GM21723 (cell line): ENCODE measurements around the gene NTRK3.

Experiments
- ATAC-seq: cut with Tn5 transposase; IDR thresholded peaks from one replicate; pipeline ENCODE4 v1.9.1; 2021; ENCODE audit warnings: mild to moderate bottlenecking, moderate library complexity; ENCODE audit not compliant: unreplicated experiment

Gene NTRK3

GRCh38 chr15:87906444-87906843, 350.1 kb downstream of the NTRK3 start:
- no peak for ATAC-seq

DNA sequence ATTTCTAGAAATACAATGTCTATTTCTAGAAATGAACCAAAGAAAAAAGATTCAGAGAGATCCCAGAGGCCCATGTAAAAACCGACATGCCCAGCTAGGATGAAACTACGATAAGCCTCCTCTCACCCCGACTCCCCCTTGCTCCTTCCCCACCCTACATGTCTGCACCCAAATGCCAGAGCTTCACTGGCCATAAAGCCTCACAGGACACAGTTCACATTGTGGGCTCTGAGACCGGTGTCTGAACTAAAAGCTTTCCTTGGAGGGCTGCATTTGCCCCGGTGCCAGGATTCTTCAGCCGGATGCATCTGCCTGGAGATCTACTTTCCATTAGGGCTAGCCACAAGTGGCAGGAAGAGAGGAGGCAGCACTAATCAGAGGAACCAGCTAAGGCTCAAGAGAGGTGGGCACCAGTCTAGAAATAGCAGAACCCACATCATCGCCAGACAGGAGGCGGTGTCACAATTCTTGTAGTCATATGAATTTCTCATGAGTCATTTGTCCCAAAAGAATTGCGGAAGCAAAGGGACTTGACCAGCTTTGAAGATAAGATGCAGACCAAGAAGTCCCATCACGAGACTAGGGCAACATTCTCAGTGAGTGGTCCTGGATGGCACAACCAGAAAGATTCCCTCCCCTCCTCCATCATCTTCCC, 353.6 kb downstream of the NTRK3 start:
- ATAC-seq = no peak

- no peak for ATAC-seq
Observed at GRCh38 chr15:87901926-87902690, 354.4 kb downstream of the NTRK3 start.

GRCh38 chr15:87901008-87901407, 355.5 kb downstream of the NTRK3 start:
- no peak for ATAC-seq

- no peak for ATAC-seq
Observed at GRCh38 chr15:87896936-87897335, 359.6 kb downstream of the NTRK3 start.

DNA sequence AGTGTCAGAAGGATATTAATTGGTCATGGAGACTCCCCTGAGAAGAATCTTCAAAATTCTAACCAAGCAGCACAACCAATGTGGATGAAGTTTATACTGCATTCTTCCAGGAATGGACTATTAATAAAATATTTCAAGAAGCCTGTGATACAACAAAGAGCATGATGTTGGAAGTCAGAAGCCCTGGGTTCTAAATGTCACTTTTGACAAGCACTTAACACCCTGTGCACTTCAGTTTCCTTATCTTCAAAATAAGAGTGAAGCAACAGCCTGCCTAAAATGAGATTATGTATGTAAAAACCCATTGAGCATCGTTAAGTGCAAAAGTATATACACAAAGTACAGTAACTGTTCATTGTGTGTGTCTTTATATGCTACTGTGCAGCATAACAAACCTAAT, 369.4 kb downstream of the NTRK3 start:
- ATAC-seq = no peak

GRCh38 chr15:87881026-87881425, 375.5 kb downstream of the NTRK3 start:
- ATAC-seq = no peak

GRCh38 chr15:87877822-87878542, 378.6 kb downstream of the NTRK3 start:
- ATAC-seq = no peak

GRCh38 chr15:87877114-87877810, 379.3 kb downstream of the NTRK3 start:
- no peak for ATAC-seq

GRCh38 chr15:87874896-87875711, 381.4 kb downstream of the NTRK3 start:
- ATAC-seq = no peak

DNA sequence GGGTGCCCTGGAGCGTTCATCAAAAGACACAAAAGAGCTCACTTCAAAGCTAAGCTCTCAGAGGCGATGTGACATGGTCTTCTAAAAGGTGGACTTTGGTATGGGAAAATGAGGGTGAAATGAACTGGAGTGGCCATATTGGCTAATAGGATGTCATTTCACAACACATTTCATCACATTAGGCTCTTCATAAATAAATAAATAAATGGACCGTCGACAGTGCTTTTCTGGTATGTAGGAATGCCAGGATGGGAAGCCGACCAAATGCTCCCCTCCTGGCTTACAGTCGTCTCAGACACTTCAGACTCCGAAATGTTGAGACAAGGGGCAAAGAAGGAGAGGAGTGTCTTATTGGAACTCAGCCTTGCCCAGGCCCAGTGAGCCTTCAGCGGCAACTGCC, 383.0 kb downstream of the NTRK3 start:
- no peak for ATAC-seq

- no peak for ATAC-seq
Observed at GRCh38 chr15:87871731-87872320, 384.7 kb downstream of the NTRK3 start.

DNA sequence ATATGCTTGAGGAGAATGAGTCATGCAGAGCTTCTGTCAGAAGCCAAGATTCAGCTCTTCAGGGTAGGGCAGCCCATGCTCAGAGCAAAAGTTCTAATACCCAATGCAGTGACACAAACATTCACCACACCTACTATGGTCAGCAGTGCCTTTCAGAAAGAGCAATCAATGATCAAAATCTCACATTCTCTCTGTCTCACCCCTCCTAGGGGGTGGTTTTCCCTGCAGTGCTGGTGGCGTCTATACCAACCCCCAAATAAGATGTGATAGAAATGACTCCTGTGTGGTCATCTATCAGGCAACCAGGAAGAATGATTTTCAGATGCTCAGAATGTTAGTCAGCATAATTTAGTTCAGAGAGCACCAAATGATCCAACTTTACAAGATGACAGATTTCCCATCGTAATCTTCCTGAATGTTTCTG, 385.3 kb downstream of the NTRK3 start:
- no peak for ATAC-seq

DNA sequence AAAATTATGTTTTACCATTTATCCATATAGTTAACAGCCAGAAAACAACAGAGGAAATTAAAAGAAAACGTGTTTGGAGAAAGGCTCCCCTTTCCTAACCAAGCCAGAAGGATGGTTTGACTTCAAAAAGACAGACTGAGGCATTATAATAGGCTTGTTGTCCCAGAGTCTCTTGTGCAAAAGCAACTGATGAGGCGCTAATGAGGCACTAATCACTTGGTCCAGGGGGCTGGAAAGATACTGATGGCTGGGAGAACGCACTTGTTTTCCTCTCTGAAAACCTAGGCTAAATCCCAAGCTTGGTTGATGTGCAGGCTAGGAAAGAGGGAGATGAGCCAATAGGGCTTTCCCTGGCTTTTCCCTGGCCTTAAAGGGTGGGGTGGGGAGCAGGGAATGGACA, 389.6 kb downstream of the NTRK3 start:
- ATAC-seq = no peak

GRCh38 chr15:87863152-87863551, 393.4 kb downstream of the NTRK3 start:
- no peak for ATAC-seq

DNA sequence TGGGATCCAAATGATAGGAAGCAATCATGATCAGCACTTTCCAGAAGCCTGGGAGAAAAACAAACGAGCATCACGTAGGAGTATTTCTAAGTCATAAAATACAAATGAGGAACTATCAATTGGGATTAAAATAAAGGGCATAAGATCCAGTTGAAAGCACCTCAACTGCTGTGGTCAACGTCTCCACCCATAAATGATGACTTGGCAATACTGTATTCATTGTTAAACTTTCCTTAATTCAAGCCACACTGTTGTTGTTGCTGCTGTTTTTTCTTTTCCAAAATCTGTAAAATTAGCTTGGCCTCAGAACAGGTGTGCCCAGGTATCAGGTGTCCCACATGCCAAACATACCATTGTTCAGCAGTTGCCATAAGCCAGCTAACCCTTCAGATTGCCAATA, 395.8 kb downstream of the NTRK3 start:
- ATAC-seq = no peak

DNA sequence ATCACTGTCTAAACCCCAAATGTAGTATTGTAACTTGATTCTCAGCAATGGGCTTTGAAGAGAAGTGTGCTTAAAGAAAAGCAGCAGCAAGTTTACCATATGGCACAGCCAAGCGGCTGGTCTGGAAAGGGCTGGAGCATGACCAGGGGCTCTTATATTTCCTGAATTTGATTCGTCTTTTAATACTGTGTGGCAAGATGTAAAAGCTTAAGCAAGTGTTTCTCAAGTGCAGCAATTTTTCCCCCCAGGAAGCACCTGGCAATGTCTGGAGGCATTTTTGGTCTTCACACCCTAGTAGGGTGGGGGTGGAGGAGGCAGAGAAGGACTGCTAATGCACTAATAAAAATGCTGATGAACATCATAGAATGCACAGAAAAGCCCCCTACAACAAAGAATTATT, 397.9 kb downstream of the NTRK3 start:
- ATAC-seq = no peak

GRCh38 chr15:87851497-87851896, 405.0 kb downstream of the NTRK3 start:
- no peak for ATAC-seq

GRCh38 chr15:87850916-87851315, 405.6 kb downstream of the NTRK3 start:
- no peak for ATAC-seq

DNA sequence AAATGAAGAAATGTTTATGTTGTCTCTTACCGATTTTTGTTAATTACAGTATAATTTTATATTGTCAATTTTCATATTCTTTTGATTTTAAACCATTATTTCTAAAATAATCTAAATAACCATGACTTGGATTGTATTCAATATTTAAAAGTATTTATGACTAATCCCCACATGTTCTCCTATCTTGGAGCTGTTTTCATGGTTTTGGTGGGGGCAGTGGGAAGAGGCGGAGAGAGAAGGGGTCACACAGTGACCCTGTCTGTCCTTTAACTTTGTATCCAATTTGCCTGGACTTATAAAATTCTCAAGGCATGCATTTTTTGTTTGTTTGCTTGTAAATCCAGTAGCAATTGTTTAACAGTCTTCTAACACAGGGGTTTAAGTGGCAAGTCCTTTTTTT, 407.4 kb downstream of the NTRK3 start:
- ATAC-seq = no peak
